MCF 10A (cell line): ENCODE data around the gene P2RY10. TPM values are rescaled to one million over a fixed set of nuclear protein-coding genes. Genes with fewer than 3 reads are reported as not detected.
"Not testable (repeated sequence)": the region's sequence is repeated elsewhere in the genome, so short reads cannot be mapped to it uniquely, and the experiment has no call there.

Source experiments
- BruUV-seq: library from RNA; stranded (reverse); fragments of 400-500 nt; replicated peaks from 2 replicates; lab custom pipeline; 2021; lab: Mats Ljungman, UMichigan
- CTCF ChIA-PET: fragments of 300-600 bp; sonication (Branson Sonifier 250); formaldehyde crosslinking; extraction: SDS; loops from one replicate; lab custom pipeline; 2021; ENCODE audit warnings: antibody characterized with exemption, inconsistent platforms; lab: Yijun Ruan, JAX
- POLR2A ChIA-PET: fragments of 300-600, 350-650 bp; sonication (Branson Sonifier 250); formaldehyde crosslinking; extraction: SDS; loops from one replicate; lab custom pipeline; 2020; ENCODE audit warnings: antibody characterized with exemption, inconsistent platforms; lab: Yijun Ruan, JAX
- DNase-seq: peaks from one replicate; pipeline ENCODE4 v3.0.0-alpha.2; 2018; ENCODE audit not compliant: unreplicated experiment
- H3K27ac Mint-ChIP-seq: one replicate; pipeline ENCODE4 v1.8.0; 2022; ENCODE audit warnings: mild to moderate bottlenecking, low read depth, mixed read lengths; ENCODE audit not compliant: unreplicated experiment
- H3K27me3 Mint-ChIP-seq: one replicate; pipeline ENCODE4 v1.8.0; 2022; ENCODE audit warnings: mixed read lengths; ENCODE audit not compliant: insufficient read depth, unreplicated experiment
- H3K36me3 Mint-ChIP-seq: one replicate; pipeline ENCODE4 v1.8.0; 2022; ENCODE audit warnings: mild to moderate bottlenecking, moderate library complexity, mixed read lengths; ENCODE audit not compliant: insufficient read depth, unreplicated experiment
- H3K4me1 Mint-ChIP-seq: one replicate; pipeline ENCODE4 v1.8.0; 2022; ENCODE audit warnings: mixed read lengths; ENCODE audit not compliant: insufficient read depth, unreplicated experiment
- H3K4me3 Mint-ChIP-seq: one replicate; pipeline ENCODE4 v1.8.0; 2022; ENCODE audit warnings: mild to moderate bottlenecking, moderate library complexity, mixed read lengths; ENCODE audit not compliant: unreplicated experiment
- H3K9me3 Mint-ChIP-seq: one replicate; pipeline ENCODE4 v1.8.0; 2022; ENCODE audit warnings: mixed read lengths; ENCODE audit not compliant: unreplicated experiment
- CTCF ChIP-seq: fragments of 200-600 bp; IDR thresholded peaks from one replicate; pipeline ENCODE4 v1.8.0; 2022; ENCODE audit warnings: antibody characterized with exemption, mild to moderate bottlenecking; ENCODE audit not compliant: unreplicated experiment
- intact Hi-C: fragments of 100-400 bp; cut with micrococcal nuclease; formaldehyde crosslinking; loops from 2 replicates; pipeline ENCODE4 v1.14.1; 2022
- microRNA-seq: library from miRNA; unstranded; fragments of <30 nt; microRNA quantifications from one replicate; pipeline ENCODE4 v1.2.0, GENCODE V29; 2022
- total RNA-seq: library from RNA; stranded (reverse); gene quantifications from 2 replicates; pipeline ENCODE4 v1.2.3, GENCODE V29; 2022

P2RY10 gene
- total RNA-seq, 1 experiment from 2014 or later = not detected

- no TSS peak for BruUV-seq
- H3K27ac Mint-ChIP-seq = no peak overlapping the region
- H3K27me3 Mint-ChIP-seq = no peaks in the 10 kb centered on the region
- peaks cover 6% of the 10 kb centered on the region for H3K9me3 Mint-ChIP-seq
- intact Hi-C loops = no loop called here
- POLR2A ChIA-PET = no interaction called here
- H3K4me3 Mint-ChIP-seq = no peak overlapping the region
- TF ChIP-seq CTCF = no peak
- DNase-seq = no peak
- H3K4me1 Mint-ChIP-seq = no peaks in the 10 kb centered on the region
- H3K36me3 Mint-ChIP-seq = no peaks in the 10 kb centered on the region
- CTCF ChIA-PET = no interaction called here
These were observed 52.8 kb downstream of the P2RY10 start for GRCh38 chrX:78997870-78998558.

GRCh38 chrX:79007540-79007939, 62.3 kb downstream of the P2RY10 start:
- POLR2A ChIA-PET, H3K4me3 Mint-ChIP-seq, H3K36me3 Mint-ChIP-seq, DNase-seq, H3K27me3 Mint-ChIP-seq, H3K4me1 Mint-ChIP-seq, CTCF ChIA-PET, BruUV-seq, intact Hi-C loops, H3K27ac Mint-ChIP-seq: not testable (repeated sequence)
- H3K9me3 Mint-ChIP-seq = peaks cover 32% of the 10 kb centered on the region

Small RNA genes lying within 50 kb of the gene (microRNA-seq; reads per million reads assigned to microRNA genes)
- not detected for gene MIR4328

Other genes starting within 250 kb of the P2RY10 start
- gene LPAR4, start 197.7 kb upstream of the P2RY10 start, total RNA-seq = not detected in 2 replicates
- gene GPR174, start 199.3 kb downstream of the P2RY10 start, total RNA-seq = not detected in 2 replicates